Mucosa of descending colon (tissue), 3 donors: ENCODE data around the gene DNM3. TPM values are rescaled to one million over a fixed set of nuclear protein-coding genes. Genes with fewer than 3 reads are reported as not detected.

Source experiments
- ATAC-seq: fragments of 200-7000 bp; cut with Tn5 transposase; one replicate; pipeline ENCODE4 v1.9.1; 2020; ENCODE audit warnings: mild to moderate bottlenecking, moderate library complexity
- DNase-seq, 3 donors: peaks; one replicate each; pipeline ENCODE4 v3.0.0-alpha.2; 2020
- H3K36me3 ChIP-seq: fragments of 200-600 bp; one replicate; pipeline ENCODE4 v1.8.0; 2021; ENCODE audit warnings: low read depth, mild to moderate bottlenecking
- H3K4me1 ChIP-seq: fragments of 200-600 bp; one replicate; pipeline ENCODE4 v1.8.0; 2021; ENCODE audit warnings: low read depth, mild to moderate bottlenecking
- H3K4me3 ChIP-seq: fragments of 200-600 bp; one replicate; pipeline ENCODE4 v1.8.0; 2021; ENCODE audit warnings: mild to moderate bottlenecking
- H3K9me3 ChIP-seq: fragments of 200-600 bp; one replicate; pipeline ENCODE4 v1.8.0; 2021; ENCODE audit warnings: mild to moderate bottlenecking
- intact Hi-C, 2 donors: fragments of 100-400 bp; cut with DNase I in 1 of 2; cut with micrococcal nuclease in 1 of 2; formaldehyde crosslinking; loops; one replicate each; pipeline versions ENCODE4 v1.11.0 to v1.11.1; 2022; cut with DNase I, micrococcal nuclease
- total RNA-seq, 3 donors: library from RNA; stranded (reverse); fragmentation: NEBNext Ultra II Directional in 2 of 3; extraction: Animal tissue kit (Norgen Biotek cat#: 25700) in 2 of 3; gene quantifications; one replicate each; pipeline versions ENCODE4 v1.2.1 to v1.2.4, GENCODE V29; 2021 to 2023
- TF ChIP-seq, protein P1 (sequence below): fragments of 200-600 bp; IDR thresholded peaks from one replicate; pipeline ENCODE4 v1.8.0; 2022; ENCODE audit warnings: antibody characterized with exemption, mild to moderate bottlenecking
- donor health status: DM: no; HTN: no; CAD: no; lungs with moderate emphysema.
- donor health status: DM: no; HTN: no; CAD: no.
- donor health status: DM: no; HTN: yes; CAD: no.

The DNM3 gene
- total RNA-seq, 3 donors from 2014 or later: 1.4 to 6.4 (median 2.1) TPM

DNA sequence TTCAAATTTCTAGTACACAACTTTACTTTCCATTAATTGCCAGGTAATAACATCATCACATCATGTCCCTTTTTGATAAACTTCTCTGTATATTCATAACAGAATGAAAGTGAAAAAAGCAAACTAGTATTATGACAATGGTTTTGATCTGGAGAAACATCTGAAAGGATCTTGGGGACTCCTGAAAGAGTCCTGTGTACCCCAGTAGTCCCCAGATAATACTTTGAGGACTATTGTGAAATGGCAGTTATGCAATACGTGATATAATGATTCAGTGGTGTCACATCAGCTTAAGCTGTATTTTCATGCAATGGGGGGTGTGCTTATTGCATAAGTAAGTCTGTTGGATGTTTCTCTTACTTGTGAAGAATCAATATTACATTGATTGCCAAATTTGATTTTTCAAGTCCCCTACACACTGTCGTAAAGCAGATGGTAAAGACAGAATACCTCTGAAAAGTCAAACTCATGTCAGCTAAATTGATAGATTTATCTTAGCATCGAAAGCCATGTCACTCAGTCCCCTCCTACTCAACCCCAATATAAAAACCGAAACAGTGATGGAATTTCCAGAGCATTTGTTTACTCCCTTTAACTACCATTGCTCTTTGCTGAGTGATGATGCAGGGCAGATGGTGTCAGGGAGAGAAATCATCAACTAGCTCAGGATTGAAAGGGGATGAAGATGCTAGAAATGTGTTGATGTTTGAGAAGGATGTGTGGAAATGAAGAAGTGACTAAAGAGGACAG, 432.5 kb downstream of the DNM3 start:
- intact Hi-C loops: no loop called here
- no peaks in the 10 kb centered on the region for H3K36me3 ChIP-seq
- no peak overlapping the region for H3K4me3 ChIP-seq
- DNase-seq (no peak), ATAC-seq (no peak)
- H3K4me1 ChIP-seq: no peaks in the 10 kb centered on the region
- H3K9me3 ChIP-seq: no peaks in the 10 kb centered on the region
- TF ChIP-seq, protein P1, sequence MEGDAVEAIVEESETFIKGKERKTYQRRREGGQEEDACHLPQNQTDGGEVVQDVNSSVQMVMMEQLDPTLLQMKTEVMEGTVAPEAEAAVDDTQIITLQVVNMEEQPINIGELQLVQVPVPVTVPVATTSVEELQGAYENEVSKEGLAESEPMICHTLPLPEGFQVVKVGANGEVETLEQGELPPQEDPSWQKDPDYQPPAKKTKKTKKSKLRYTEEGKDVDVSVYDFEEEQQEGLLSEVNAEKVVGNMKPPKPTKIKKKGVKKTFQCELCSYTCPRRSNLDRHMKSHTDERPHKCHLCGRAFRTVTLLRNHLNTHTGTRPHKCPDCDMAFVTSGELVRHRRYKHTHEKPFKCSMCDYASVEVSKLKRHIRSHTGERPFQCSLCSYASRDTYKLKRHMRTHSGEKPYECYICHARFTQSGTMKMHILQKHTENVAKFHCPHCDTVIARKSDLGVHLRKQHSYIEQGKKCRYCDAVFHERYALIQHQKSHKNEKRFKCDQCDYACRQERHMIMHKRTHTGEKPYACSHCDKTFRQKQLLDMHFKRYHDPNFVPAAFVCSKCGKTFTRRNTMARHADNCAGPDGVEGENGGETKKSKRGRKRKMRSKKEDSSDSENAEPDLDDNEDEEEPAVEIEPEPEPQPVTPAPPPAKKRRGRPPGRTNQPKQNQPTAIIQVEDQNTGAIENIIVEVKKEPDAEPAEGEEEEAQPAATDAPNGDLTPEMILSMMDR: no peak

DNA sequence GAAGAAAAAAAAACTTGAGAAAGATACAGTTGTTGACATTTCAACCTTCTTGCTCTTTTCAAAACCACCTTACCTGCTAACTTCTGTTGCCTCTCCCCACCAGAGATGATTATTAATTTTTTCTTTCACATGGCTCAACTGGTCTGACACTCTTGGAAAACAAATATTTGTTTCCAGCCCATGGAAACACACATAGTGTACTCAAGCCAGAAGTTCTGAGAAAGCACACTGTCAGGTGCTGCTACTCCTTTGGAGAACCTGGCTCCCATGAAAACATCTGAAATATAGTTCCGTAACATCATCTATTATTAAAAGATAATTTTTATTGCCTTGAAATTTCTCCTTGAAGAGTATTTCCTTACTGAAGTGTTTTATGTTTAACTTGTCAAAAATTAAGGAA, 434.2 kb downstream of the DNM3 start:
- intact Hi-C loops: no loop called here
- Histone ChIP-seq H3K4me3 (no peak overlapping the region), H3K9me3 (no peaks in the 10 kb centered on the region), H3K36me3 (no peaks in the 10 kb centered on the region), H3K4me1 (no peaks in the 10 kb centered on the region)
- DNase-seq (no peak), ATAC-seq (no peak)
- TF ChIP-seq, protein P1: no peak

DNA sequence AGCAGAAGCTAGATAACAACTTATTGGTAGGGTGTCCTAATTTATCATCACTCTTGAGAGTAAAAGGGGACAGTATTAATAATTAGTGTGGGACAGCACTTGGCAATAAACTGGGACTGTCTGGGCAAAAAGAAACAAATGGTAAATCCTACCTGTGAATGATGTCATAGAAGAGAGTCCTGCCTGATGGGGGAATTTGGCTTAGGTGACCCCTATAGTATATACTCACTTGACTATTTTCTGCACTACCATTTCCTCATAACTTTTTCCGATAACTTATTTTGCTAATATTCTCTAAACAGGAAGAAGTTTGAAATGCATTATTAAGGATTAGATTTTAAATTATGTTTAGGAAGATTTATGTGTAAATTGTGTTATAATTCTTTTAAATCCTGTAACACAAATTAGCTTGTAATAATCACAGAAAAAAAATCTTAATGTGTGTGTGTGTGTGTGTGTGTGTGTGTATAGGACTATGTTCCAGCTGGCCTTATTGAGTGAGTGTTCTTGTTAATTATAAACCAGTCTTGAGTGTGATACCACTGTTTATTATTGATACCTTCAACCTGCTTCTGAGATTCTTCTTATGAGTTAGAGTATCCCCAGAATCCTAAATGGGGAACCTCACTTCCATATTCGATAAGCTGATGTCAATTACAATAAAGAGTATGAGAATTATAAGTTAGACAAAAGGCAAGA, 435.0 kb downstream of the DNM3 start:
- Histone ChIP-seq H3K4me1 (no peaks in the 10 kb centered on the region), H3K4me3 (no peak overlapping the region), H3K9me3 (no peaks in the 10 kb centered on the region), H3K36me3 (no peaks in the 10 kb centered on the region)
- ATAC-seq (no peak), DNase-seq (no peak)
- intact Hi-C loops: no loop called here
- TF ChIP-seq, protein P1: no peak

DNA sequence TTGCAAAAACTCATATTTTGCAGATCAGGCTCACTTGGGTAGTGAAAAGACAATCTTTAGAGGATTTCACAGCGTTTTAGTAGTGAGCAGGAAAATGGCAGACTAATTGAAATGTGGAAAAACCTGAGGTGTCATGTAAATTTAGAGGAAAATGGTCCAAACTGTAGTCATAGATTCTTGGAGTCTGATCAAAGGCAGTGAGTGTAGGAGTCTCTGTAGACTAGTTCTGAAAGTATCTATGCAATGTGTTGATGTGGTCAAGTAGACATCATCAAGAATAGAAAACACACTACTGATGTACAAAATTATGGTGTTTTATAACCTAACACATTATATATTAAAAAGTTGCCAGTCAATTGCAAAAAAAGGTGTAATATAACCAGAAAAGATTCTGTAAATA, 436.0 kb downstream of the DNM3 start:
- H3K36me3 ChIP-seq: no peaks in the 10 kb centered on the region
- no peak for DNase-seq
- intact Hi-C loops: no loop called here

DNA sequence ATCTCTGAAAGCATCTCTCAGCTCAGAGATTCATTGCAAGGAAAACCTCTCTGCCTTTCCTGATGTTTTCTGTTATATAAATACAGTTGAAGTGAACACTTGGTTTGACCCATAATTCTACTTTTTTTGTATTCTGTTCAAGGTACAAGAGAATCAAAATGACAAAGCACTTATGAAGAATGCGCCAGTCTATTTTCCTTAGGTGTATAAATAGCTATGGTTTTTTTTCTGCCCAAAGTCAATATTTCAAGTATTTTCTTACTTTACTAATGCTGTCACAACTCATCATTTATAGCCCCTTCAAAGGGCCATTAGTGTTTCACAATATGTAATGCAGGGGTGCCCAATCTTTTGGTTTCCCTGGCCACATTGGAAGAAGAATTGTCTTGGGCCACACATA, 436.7 kb downstream of the DNM3 start:
- intact Hi-C loops: no loop called here
- no peaks in the 10 kb centered on the region for H3K4me1 ChIP-seq
- H3K4me3 ChIP-seq: no peak overlapping the region
- ATAC-seq: no peak
- TF ChIP-seq, protein P1: no peak
- H3K36me3 ChIP-seq: no peaks in the 10 kb centered on the region
- H3K9me3 ChIP-seq: no peaks in the 10 kb centered on the region
- DNase-seq: no peak

More for the DNA sequence above, 436.0 kb downstream of the DNM3 start:
- TF ChIP-seq, protein P1: no peak
- H3K4me3 ChIP-seq: no peak overlapping the region
- H3K9me3 ChIP-seq: no peaks in the 10 kb centered on the region
- no peaks in the 10 kb centered on the region for H3K4me1 ChIP-seq
- no peak for ATAC-seq
